SK-N-MC (cell line): Measurements from ENCODE around the gene SGTA.

Source experiments
- DNase-seq: peaks from one replicate; pipeline ENCODE4 v3.0.0-alpha.2; 2011; ENCODE audit warnings: low read depth, low spot score
- H3K27ac ChIP-seq: fragments of 200-600 bp; sonication (generic); 2 replicates; pipeline ENCODE4 v1.5.1; 2016; ENCODE audit warnings: mixed run types
- H3K36me3 ChIP-seq: fragments of 200-600 bp; sonication (generic); 2 replicates; pipeline ENCODE4 v1.6.1; 2017; ENCODE audit warnings: antibody characterized with exemption, low read length, mixed read lengths; ENCODE audit not compliant: insufficient read depth
- H3K4me3 ChIP-seq: fragments of 200-600 bp; sonication (generic); 2 replicates; pipeline ENCODE4 v1.5.1; 2016
- H3K9ac ChIP-seq: fragments of 200-600 bp; sonication (generic); 2 replicates; pipeline ENCODE4 v1.8.0; 2017; ENCODE audit warnings: mixed run types, mixed read lengths; ENCODE audit not compliant: insufficient read length
- H3K9me3 ChIP-seq: fragments of 200-600 bp; sonication (generic); 2 replicates; pipeline ENCODE4 v1.6.1; 2017; ENCODE audit warnings: low read depth, mild to moderate bottlenecking, antibody characterized with exemption, low read length, moderate library complexity, mixed read lengths
- EZH2 ChIP-seq: fragments of 200-600 bp; sonication (generic); IDR thresholded peaks from one replicate; pipeline ENCODE4 v1.6.1; 2017; ENCODE audit warnings: antibody characterized with exemption
- FOXP2 ChIP-seq: optimal IDR thresholded peaks from 2 replicates; pipeline ENCODE3; 2011; ENCODE audit warnings: mild to moderate bottlenecking, moderate library complexity; ENCODE audit not compliant: insufficient read depth; ENCODE audit errors: extremely low read length, control extremely low read depth
- POLR2AphosphoS5 ChIP-seq: IDR thresholded peaks from 2 replicates; pipeline ENCODE4 v1.6.1; 2012; ENCODE audit warnings: mild to moderate bottlenecking, low read depth, low read length, borderline replicate concordance

The SGTA gene

GRCh38 chr19:2771786-2772674 lies 11.0 kb downstream of the SGTA start:
- TF ChIP-seq POLR2AphosphoS5 (no peak), EZH2 (no peak), FOXP2 (no peak)
- no peak for DNase-seq
- Histone ChIP-seq H3K36me3 (peaks cover under 1% of the 10 kb centered on the region; the same call in 1 of the 2 replicates), H3K9ac (no peak overlapping the region), H3K9me3 (no peaks in the 10 kb centered on the region), H3K4me3 (no peak overlapping the region), H3K27ac (no peak overlapping the region)

GRCh38 chr19:2770055-2771013 lies 12.7 kb downstream of the SGTA start:
- H3K27ac ChIP-seq, result no peak overlapping the region
- no peaks in the 10 kb centered on the region for H3K9me3 ChIP-seq
- H3K36me3 ChIP-seq, result peaks cover 11% of the 10 kb centered on the region; the same call in 1 of the 2 replicates
- no peak for DNase-seq
- no peak for TF ChIP-seq FOXP2
- TF ChIP-seq EZH2, result no peak
- no peak for TF ChIP-seq POLR2AphosphoS5
- H3K4me3 ChIP-seq, result no peak overlapping the region
- H3K9ac ChIP-seq, result no peak overlapping the region

- Histone ChIP-seq H3K4me3 (no peak overlapping the region), H3K36me3 (peaks cover 16% of the 10 kb centered on the region; the same call in 1 of the 2 replicates), H3K9ac (no peak overlapping the region), H3K27ac (no peak overlapping the region), H3K9me3 (no peaks in the 10 kb centered on the region)
- DNase-seq, result no peak
- no peak for TF ChIP-seq POLR2AphosphoS5
- TF ChIP-seq EZH2, result no peak
- no peak for TF ChIP-seq FOXP2
These were observed 13.9 kb downstream of the SGTA start for GRCh38 chr19:2769218-2769617.

GRCh38 chr19:2768365-2769132 lies 14.5 kb downstream of the SGTA start:
- H3K36me3 ChIP-seq, result peaks cover 22% of the 10 kb centered on the region; the same call in 1 of the 2 replicates
- H3K9ac ChIP-seq, result no peak overlapping the region
- no peak for TF ChIP-seq EZH2
- TF ChIP-seq FOXP2, result no peak
- no peak for TF ChIP-seq POLR2AphosphoS5
- H3K9me3 ChIP-seq, result no peaks in the 10 kb centered on the region
- no peak overlapping the region for H3K4me3 ChIP-seq
- DNase-seq, result no peak
- H3K27ac ChIP-seq, result no peak overlapping the region

- no peak overlapping the region for H3K27ac ChIP-seq
- H3K9me3 ChIP-seq, result no peaks in the 10 kb centered on the region
- H3K4me3 ChIP-seq, result no peak overlapping the region
- H3K36me3 ChIP-seq, result peaks cover 25% of the 10 kb centered on the region; the same call in 1 of the 2 replicates
- TF ChIP-seq FOXP2, result no peak
- no peak for TF ChIP-seq POLR2AphosphoS5
- no peak for TF ChIP-seq EZH2
- no peak for DNase-seq
- H3K9ac ChIP-seq, result no peak overlapping the region
These were observed 15.4 kb downstream of the SGTA start for GRCh38 chr19:2767688-2768087.

- no peak for DNase-seq
- TF ChIP-seq FOXP2, result no peak
- no peak for TF ChIP-seq EZH2
- TF ChIP-seq POLR2AphosphoS5, result no peak
- Histone ChIP-seq H3K9ac (no peak overlapping the region), H3K9me3 (no peaks in the 10 kb centered on the region), H3K27ac (no peak overlapping the region), H3K36me3 (peaks cover 30% of the 10 kb centered on the region; the same call in 1 of the 2 replicates), H3K4me3 (no peak overlapping the region)
These were observed 16.3 kb downstream of the SGTA start for GRCh38 chr19:2766594-2767372.

GRCh38 chr19:2765376-2765775 lies 17.7 kb downstream of the SGTA start:
- Histone ChIP-seq H3K4me3 (no peak overlapping the region), H3K9me3 (no peaks in the 10 kb centered on the region), H3K27ac (no peak overlapping the region), H3K36me3 (peaks cover 36% of the 10 kb centered on the region; the same call in 1 of the 2 replicates), H3K9ac (no peak overlapping the region)
- TF ChIP-seq POLR2AphosphoS5, result no peak
- no peak for TF ChIP-seq EZH2
- no peak for TF ChIP-seq FOXP2
- DNase-seq, result no peak
